ENCODE results near the gene LRRD1. TPM values are rescaled to one million over a fixed set of nuclear protein-coding genes. Genes with fewer than 3 reads are reported as not detected.

Gene LRRD1
- total RNA-seq, 1 experiment from 2014 or later, result not detected

- Histone ChIP-seq H2AK5ac (ENCODE audit: insufficient read length, low read length) (no peak overlapping the region), H3K56ac (ENCODE audit: insufficient read length, low read depth, low read length) (no peak overlapping the region), H4K5ac (ENCODE audit: insufficient read length, low read depth, low read length) (no peak overlapping the region), H2BK20ac (ENCODE audit: low read depth, low read length, poor library complexity, severe bottlenecking) (no peak overlapping the region), H3K14ac (ENCODE audit: insufficient read depth, low read length) (no peak overlapping the region), H2BK120ac (ENCODE audit: low read depth, low read length, poor library complexity, severe bottlenecking) (no peak overlapping the region), H2AFZ (ENCODE audit: low read length) (no peak overlapping the region), H4K20me1 (ENCODE audit: control insufficient read depth, insufficient read depth, insufficient read length) (no peaks in the 10 kb centered on the region), H3K9me3 (ENCODE audit: control insufficient read depth, low read depth, low read length) (no peaks in the 10 kb centered on the region), H2BK12ac (ENCODE audit: insufficient read length, low read depth, low read length) (no peak overlapping the region), H2BK5ac (ENCODE audit: insufficient read length, low read length) (no peak overlapping the region), H3T11ph (ENCODE audit: low read length) (no peak overlapping the region), H3K9ac (ENCODE audit: extremely low read depth, insufficient read length, low read length) (no peak overlapping the region), H3K4me2 (ENCODE audit: insufficient read depth, insufficient read length, low read length) (no peak overlapping the region), H3K4me1 (ENCODE audit: insufficient read depth, low read length) (no peaks in the 10 kb centered on the region), H4K91ac (ENCODE audit: insufficient read length, low read depth, low read length) (no peak overlapping the region), H3K79me1 (ENCODE audit: insufficient read depth, low read depth, low read length, poor library complexity, severe bottlenecking) (no peaks in the 10 kb centered on the region), H3K27me3 (ENCODE audit: insufficient read depth, low read length) (no peaks in the 10 kb centered on the region), H3K18ac (ENCODE audit: insufficient read length, low read depth, low read length) (no peak overlapping the region), H3K23me2 (ENCODE audit: insufficient read length, low read depth, low read length, poor library complexity, severe bottlenecking) (no peaks in the 10 kb centered on the region), H3K79me2 (ENCODE audit: insufficient read depth, low read length) (no peaks in the 10 kb centered on the region), H3K27ac (ENCODE audit: insufficient read length, low read depth, low read length) (no peak overlapping the region), H3K23ac (ENCODE audit: insufficient read length, low read depth, low read length) (no peak overlapping the region), H2BK15ac (ENCODE audit: low read depth, low read length) (no peak overlapping the region), H4K8ac (replicated peaks; ENCODE audit: insufficient read length, low read depth, low read length) (no peak overlapping the region), H3K4ac (ENCODE audit: low read depth, low read length) (no peak overlapping the region)
- no peaks in the 10 kb centered on the region for H3K9me3 Mint-ChIP-seq
- H3K4me1 Mint-ChIP-seq, result no peaks in the 10 kb centered on the region
- peaks cover 5 to 41% (median 36%) of the 10 kb centered on the region in 3 experiments; a peak in 6 of 7 replicates for H3K36me3 Mint-ChIP-seq (ENCODE audit: insufficient read depth in 1 of 3, low read depth in 3 of 3)
- peak overlapping the region in 1 of 3 experiments; percentile 50; a peak in 1 of 7 replicates for H3K27ac Mint-ChIP-seq
- WGBS (ENCODE audit: extremely low coverage, insufficient read length, low lambda C conversion rate), result no CpG with 5 or more reads among the region's 2 CpGs
- H3K27me3 Mint-ChIP-seq (ENCODE audit: low read depth), result no peaks in the 10 kb centered on the region
- H3K4me3 Mint-ChIP-seq, result no peak overlapping the region
- DNase-seq, result no peak
- no peak for TF ChIP-seq CTCF (conservative IDR thresholded peaks at IDR 0.05)
These were observed 68.1 kb downstream of the LRRD1 start for GRCh38 chr7:92110857-92111256.

Measured in H9 (cell line).